ENCODE data around the gene CNTNAP2.

DNA sequence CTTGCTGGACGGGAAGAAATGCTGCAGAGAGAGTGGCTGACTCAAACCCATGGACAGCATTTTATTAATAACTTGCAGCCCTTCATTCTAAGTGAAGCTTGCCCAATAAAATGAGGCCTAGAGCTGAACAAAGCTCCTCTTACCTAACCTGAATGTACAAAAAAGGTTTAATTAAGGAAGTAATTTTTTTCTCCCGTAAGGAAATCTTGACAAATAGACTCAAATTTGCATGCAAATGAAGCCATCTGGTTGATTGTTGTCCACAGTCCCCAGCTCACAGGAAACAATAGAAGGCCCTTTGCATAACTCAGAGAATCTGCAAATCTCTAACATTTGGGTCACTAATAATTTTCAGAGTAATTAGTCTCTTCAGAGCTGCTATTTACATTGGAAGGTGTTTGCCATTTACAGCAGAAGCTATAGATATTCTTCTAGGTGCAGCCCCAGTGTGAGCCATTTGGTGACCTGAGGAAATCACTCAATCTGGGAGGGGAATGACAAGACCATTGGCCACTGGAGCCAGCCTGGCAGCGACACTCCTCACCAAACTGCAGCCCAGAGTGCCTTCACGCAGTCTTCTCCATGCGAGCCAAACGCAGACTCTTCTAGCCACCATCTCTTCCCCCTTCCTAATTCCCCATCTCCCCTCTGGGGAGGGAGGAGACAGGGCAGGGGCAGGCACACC, 1991.0 kb downstream of the CNTNAP2 start:
- TF ChIP-seq, protein P1, sequence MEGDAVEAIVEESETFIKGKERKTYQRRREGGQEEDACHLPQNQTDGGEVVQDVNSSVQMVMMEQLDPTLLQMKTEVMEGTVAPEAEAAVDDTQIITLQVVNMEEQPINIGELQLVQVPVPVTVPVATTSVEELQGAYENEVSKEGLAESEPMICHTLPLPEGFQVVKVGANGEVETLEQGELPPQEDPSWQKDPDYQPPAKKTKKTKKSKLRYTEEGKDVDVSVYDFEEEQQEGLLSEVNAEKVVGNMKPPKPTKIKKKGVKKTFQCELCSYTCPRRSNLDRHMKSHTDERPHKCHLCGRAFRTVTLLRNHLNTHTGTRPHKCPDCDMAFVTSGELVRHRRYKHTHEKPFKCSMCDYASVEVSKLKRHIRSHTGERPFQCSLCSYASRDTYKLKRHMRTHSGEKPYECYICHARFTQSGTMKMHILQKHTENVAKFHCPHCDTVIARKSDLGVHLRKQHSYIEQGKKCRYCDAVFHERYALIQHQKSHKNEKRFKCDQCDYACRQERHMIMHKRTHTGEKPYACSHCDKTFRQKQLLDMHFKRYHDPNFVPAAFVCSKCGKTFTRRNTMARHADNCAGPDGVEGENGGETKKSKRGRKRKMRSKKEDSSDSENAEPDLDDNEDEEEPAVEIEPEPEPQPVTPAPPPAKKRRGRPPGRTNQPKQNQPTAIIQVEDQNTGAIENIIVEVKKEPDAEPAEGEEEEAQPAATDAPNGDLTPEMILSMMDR (IDR thresholded peaks at IDR 0.05 in 4 of 5, conservative IDR thresholded peaks at IDR 0.05 in 1 of 5) = no peak
- no peak for TF ChIP-seq POLR2A (IDR thresholded peaks at IDR 0.05)

Measured in gastrocnemius medialis (tissue), 4 donors.